Stimulated activated CD4-positive, alpha-beta T cell treated with anti-CD3 and anti-CD28 coated beads, TNF-alpha, amount 100 ng/mL, for 24 hours (primary cell): ENCODE data around the gene CERS6.

ENCODE experiments used
- DNase-seq, 3 experiments: peaks; one replicate each; pipeline ENCODE4 v3.0.0-alpha.2; 2020; ENCODE audit warnings: low read depth in 3 of 3

The CERS6 gene

DNA sequence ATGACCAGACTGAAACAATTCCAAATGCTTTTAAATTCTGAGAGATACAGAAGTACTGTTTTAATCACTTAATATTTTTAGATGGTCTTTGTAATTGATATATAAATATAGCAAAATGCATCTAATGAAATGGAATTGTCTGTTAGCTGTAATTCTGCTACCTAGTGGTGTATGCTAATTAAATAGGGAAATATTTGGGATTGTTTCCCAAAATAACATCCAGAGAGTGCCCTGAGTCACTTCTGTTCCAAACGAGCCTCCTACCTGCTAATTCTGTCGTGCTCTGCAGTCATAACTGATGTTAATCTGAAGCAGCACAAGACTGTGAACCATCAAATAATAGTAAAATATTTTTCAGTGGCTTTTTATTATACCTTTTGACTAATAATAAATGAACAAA, 274.9 kb downstream of the CERS6 start:
- DNase-seq = no peak

DNA sequence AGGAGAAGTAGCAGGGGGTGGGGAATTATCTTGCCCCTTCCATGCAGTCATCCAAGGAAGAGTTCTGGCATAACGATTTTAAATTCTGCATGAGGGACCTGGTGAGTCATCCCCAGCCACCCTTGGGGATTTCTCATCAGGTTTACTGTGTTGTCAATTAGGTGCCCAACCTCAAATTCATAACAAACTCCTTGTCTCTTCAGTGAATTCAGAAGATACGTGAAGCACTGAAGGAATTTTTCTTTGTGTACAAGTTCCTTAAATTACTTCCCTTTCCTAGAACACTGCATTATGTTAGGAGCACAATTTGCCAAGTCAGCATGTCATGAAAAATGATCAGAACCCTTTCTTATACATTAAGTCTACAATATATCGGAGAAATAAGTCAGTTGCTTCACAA, 275.5 kb downstream of the CERS6 start:
- no peak for DNase-seq

DNA sequence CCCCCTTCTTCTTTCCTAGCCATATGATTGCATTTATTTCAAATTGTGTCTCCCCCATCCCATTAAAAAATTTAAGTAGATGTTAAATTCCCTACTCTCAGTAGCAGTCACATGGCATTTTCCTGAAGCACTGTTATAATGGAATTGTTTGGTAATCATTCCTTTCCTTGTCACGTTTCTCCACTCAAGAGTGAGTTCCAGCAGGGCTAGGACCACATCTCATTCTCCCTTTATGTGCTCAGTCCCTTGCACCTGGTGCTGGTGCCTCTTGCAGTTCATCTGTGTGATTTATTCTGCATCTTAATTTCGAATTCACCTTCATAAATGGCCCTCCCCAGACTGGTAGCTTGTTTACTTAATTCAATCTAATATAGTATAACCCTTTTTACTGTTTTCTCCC, 276.0 kb downstream of the CERS6 start:
- no peak for DNase-seq

DNA sequence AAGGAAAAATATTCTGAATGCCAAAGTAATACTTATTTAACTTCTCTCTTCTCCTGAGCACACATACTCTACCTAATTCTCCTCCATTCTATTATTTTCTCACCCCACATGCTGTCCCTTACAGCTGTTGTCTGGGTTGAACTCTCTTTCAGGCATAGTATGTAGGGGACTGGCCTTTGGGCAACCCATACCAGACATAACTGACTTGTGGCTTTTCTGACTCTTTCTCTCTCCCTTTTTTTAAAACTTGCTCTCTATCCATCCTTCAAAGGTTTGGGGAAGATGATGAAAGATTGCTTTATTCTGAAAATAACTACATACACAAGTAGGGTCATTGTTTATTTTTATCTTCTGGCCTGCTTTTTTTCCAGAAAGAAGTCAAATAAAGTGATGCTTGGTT, 276.4 kb downstream of the CERS6 start:
- DNase-seq = no peak

- no peak for DNase-seq
Observed at GRCh38 chr2:168734199-168734760, 278.2 kb downstream of the CERS6 start.

- DNase-seq = no peak
Observed at GRCh38 chr2:168736649-168737445, 280.8 kb downstream of the CERS6 start.

DNA sequence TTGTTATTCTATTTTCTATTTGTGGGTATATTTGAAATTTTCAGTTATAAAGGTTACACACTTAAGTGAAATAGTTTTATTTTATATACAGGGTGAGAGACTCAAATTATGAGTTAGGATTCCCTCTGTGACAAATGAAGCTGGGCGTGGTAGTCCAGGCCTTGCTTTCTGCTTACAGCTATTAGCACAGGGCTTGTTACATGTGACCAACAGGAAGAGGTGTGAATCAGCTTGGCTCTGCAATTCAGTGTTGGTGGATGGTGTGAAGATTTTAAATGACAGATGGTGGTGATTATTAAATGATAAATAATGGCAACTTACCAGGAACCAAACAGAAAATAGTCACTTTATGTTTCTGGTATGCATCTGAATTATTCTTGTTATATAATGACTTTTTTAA, 282.0 kb downstream of the CERS6 start:
- DNase-seq = no peak

DNA sequence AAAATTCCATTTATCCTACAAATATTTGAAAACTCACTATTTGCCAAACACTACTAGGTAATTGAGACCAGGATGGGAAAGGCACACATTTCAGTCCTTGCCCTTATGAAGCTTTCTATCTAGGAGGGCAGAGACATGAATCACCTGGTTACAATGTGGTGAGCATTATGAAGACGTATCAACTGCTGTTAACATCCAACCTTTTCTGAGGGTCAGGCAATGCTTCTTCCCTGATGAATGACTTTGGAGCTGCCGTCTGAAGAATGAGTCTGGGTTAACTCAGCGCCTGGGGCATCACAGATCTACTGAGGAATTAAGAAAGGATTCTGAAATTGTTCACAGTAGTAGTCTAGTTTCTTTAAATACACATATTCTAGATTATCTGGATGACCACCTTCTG, 284.3 kb downstream of the CERS6 start:
- DNase-seq = no peak

DNA sequence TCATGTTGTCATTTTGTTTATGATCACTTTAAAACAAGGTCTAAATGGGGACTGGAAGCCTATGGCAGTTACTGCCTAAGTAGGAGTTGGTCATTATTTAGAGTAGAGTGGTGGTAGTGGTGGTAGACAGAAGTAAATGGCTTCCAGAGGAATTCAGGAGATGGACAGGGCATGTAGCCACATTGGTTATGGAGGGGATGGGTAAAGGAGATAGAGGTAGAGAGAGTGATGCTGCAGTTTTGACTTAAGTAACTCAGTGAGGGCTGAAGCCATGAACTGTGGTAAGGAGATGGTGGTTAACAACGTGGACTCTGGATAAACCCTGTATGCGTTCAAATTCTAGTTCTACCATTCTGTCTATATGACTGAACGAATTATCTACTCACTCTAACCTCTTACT, 284.7 kb downstream of the CERS6 start:
- DNase-seq = no peak

DNA sequence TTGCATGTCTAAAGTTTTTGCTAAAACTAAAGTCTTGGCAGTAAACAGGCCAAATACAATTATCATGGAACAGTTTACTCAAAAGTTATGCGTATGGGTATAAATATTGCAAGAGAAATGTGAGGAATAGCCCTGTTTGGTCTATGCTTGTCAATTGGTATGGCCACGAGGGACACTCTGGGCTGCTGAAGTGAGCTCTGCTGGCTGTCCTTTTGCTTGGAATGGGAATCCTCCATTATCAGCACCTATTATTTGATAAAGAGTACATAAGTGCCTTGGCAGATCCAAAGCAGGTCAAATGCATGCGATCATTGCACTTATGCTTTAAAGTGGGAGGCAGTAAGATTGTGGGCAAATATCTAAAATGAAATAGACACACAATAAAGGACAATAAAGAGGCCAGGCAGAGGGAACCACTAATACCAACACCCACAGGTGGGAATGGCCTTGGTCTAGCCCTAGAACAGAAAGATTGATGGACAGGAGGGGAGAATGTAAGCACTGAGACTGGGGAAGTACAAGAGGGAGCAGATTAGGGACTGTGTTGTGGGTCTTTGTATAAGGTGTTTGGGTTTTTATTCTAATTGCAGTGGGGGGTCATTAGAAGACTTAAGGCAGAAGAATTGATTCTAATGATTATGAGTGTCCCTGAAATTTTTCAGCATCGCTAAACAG, 286.3 kb downstream of the CERS6 start:
- DNase-seq = no peak

DNA sequence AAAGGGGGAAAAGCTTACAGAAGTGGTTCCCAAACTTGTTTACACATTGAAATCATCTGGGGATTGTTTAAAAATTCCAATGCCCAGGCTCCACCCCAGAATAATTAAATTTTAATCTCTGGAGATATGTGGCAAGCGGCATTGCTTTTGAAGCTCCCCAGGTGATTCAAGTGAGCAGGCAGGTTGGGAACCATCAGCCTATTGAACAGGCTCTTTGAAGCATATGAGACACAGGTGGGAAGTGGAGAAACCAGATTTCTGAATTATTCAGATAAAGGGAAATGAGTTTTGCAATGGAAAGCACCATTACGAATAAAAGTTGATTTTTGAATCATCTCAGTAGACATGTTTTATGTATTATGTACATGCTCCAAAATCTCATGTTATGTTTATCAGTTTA, 288.8 kb downstream of the CERS6 start:
- no peak for DNase-seq

- no peak for DNase-seq
Observed at GRCh38 chr2:168748461-168748860, 292.4 kb downstream of the CERS6 start.

GRCh38 chr2:168749297-168749696, 293.2 kb downstream of the CERS6 start:
- no peak for DNase-seq

DNA sequence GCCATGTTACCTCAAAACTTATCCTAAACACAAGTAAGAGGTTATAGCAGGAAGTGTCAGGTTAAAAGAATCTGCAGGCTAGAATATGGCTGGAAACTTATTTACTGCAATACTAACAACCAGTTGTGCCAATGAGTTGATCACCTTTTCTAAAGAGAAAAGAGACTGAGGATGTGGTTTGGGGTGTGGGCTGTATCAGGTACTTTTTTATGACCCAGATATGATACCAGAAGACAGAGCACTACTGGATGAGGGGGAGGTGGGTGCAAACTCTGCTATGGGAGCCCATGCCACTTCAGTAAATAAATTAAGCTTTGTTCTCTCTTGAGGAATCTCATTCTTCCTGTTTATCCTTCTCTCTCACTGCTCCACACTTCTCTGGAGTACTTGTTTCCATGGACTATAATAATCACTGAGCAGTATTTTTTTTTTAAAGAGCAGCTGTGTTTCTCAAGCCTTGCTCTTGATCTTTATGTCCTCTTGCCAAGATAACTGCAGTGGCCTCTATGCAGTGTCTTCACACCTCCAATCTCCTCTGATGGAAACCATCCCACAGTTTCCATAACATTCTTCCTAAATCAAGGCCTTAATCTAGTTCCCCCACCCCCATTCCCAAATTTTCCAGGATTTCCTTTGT, 295.1 kb downstream of the CERS6 start:
- DNase-seq = peak in 1 of 3 experiments; percentile 1

- DNase-seq = no peak
Observed at GRCh38 chr2:168752361-168752760, 296.3 kb downstream of the CERS6 start.

- no peak for DNase-seq
Observed at GRCh38 chr2:168753765-168754329, 297.8 kb downstream of the CERS6 start.

DNA sequence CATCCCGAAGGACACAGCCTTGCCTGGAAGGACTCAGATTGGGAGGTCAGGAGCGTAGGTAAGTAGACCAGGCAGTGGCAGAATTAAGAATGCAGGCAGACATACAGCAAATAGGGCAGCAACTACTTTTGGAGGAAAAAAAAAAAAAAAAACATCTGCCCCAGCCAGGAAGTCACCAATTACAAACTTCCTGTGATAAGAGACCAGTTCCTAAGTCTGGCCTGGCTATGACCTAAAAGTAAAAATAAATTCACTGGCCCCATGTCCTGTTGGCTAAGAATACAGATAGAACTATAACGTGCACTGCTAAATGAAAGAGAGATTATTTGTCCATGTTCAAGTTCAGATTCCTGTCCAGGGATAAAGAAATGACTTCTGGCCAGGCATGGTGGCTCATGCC, 301.2 kb downstream of the CERS6 start:
- no peak for DNase-seq

GRCh38 chr2:168758970-168759820, 303.1 kb downstream of the CERS6 start:
- no peak for DNase-seq

GRCh38 chr2:168765401-168765800, 309.3 kb downstream of the CERS6 start:
- no peak for DNase-seq

GRCh38 chr2:168766600-168766999, 310.5 kb downstream of the CERS6 start:
- no peak for DNase-seq

- no peak for DNase-seq
Observed at GRCh38 chr2:168767258-168767657, 311.2 kb downstream of the CERS6 start.
